GM12874 (cell line): ENCODE data around the gene DUSP23.

Experiments used
- TF ChIP-seq, protein P1 (sequence below): IDR thresholded peaks from 2 replicates; pipeline ENCODE4 v1.5.1; 2011; ENCODE audit warnings: low read depth, mild to moderate bottlenecking, control low read depth, low read length, moderate library complexity; ENCODE audit not compliant: insufficient read depth

The DUSP23 gene

DNA sequence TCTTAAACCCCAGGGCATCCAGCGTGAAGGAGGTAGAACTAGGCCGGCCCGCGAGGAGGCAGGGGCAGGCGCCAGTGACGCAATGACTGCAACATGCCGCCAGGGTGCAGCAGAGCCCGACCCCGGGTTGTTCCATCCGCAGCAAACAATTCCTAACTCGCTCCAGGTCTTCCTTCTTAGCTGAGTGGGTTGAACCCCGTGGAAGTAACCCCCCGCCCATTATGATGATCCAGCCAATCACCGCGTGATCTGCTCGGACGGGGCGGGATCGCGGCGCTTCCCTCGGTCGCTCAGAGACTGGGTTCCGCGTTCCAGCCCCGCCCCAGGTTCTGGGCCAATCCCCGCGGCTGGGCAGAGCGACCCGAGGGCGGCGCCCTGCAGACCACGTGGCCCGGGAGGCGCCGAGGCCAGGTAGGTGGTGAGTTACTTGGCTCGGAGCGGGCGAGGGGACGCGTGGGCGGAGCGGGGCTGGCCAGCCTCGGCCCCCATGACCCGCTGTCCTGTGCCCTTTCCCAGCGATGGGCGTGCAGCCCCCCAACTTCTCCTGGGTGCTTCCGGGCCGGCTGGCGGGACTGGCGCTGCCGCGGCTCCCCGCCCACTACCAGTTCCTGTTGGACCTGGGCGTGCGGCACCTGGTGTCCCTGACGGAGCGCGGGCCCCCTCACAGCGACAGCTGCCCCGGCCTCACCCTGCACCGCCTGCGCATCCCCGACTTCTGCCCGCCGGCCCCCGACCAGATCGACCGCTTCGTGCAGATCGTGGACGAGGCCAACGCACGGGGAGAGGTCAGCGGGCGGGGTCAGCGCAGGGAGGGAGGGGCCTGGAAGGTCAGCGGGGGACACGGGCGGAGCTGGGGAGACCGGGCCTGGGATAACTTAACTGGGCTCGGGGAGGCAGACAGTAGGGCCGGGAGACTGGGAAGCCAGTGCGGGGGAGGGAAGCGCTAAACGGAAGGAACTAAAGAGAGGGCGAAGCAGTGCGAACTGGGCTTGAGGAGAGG is at the start of gene DUSP23:
Gene DUSP23 (plus strand): TSS at position 380 of the 1,000 bp plus-strand sequence. CDS start 139 bp downstream, at position 519.
- TF ChIP-seq, protein P1, sequence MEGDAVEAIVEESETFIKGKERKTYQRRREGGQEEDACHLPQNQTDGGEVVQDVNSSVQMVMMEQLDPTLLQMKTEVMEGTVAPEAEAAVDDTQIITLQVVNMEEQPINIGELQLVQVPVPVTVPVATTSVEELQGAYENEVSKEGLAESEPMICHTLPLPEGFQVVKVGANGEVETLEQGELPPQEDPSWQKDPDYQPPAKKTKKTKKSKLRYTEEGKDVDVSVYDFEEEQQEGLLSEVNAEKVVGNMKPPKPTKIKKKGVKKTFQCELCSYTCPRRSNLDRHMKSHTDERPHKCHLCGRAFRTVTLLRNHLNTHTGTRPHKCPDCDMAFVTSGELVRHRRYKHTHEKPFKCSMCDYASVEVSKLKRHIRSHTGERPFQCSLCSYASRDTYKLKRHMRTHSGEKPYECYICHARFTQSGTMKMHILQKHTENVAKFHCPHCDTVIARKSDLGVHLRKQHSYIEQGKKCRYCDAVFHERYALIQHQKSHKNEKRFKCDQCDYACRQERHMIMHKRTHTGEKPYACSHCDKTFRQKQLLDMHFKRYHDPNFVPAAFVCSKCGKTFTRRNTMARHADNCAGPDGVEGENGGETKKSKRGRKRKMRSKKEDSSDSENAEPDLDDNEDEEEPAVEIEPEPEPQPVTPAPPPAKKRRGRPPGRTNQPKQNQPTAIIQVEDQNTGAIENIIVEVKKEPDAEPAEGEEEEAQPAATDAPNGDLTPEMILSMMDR = peak; percentile 85

DNA sequence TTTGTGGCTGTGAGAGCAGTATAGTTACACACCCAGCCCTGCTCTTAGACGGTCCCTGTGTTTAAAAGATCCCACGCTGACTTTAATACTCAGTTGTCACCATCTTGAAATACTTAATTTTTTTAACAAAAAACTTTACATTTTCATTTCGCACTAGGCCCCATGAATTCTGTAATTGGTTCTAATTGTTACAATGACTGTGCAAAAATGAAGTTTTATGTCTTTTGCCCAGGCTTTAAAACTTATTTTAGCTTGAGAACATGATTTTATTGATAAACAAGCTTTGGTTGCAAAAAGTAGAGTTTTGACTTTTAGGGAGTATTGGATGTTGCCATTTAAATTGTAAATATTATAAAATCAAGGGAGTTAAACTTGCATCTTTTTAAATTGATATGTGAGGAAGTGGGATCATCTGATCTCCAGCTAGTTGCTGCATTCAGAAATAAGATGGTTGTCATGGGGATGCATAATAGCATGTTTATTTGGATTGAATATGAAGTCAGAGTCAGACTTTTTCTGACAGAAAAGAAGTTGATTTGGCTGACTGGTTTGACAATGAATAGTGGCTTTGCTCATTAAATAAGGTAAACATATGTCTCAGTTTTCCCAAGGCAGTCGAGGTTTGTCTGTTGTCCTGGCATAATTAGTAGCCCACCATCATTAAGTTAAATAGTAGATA is 43.4 kb upstream of the DUSP23 start:
- TF ChIP-seq, protein P1 = no peak

DNA sequence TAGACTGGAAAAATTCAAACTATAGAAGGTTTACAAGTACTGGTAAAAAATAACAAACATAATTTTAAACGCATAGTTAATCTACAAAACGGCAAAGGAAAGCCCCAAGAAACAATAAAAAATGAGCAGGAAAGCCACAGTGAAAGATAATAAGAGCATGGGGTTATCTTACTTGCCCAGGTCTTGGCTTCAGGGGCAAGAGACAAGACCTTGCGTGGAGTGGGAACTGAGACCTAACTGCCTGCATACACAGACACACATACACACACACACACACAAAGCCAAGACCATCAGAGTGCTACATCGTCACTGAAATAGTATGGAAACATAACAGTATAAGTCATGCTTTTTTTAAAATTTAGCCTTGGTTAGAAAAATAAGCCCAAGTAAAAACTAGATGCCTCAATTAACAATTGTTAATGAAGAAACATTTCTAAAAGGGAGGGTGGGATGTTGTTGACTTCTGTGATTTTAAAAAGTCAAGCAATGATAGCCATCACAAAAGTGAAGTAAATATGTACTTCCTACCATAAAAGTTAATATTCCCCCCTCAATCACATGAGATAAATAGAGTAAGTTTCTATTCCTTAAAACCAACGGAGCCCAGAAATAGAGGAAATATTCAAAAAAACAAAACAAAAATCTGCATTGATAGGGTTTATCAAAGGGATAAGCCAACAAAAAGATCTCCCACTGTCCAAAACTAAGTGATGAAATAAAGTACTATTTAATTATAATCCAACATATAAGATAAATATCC is 36.9 kb upstream of the DUSP23 start:
- TF ChIP-seq, protein P1 = no peak

DNA sequence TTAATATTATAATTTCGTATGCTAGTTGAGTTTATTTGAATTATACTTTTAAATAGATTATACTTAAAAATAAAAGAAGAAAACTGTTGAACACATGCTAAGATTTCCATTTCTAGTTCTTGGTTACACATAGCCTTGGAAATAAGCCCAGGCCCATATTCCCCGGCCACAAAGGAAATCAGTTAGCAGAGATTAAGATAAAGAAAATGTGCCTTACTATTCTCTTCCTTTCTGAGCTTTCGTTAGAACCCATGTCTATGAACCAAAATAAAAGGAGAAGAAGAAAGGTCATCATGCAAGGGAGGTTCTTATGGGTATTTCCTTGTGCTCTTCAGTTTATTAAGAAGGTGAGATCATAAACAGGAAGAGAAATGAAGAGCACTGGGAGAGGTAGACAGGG is 34.1 kb upstream of the DUSP23 start:
- TF ChIP-seq, protein P1 = no peak

DNA sequence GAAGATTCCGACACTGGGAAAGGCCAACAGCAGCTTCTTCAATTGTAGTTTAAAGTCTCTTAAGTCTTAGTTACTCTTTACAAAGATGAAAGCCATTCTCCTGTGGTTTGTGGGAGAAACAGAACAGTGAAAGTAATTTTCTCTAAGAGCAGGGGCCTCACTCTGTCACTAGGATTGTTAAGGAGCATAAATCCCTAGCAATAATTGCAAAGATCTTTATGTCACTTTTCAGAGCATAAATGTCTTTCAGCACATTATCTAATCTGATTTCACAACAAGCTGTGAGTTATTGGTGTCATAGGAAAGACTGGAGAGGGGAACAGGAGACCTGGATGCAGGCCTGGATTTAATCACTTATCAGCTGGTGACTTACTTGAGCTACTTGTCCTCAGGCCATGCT is 32.4 kb upstream of the DUSP23 start:
- TF ChIP-seq, protein P1 = no peak

DNA sequence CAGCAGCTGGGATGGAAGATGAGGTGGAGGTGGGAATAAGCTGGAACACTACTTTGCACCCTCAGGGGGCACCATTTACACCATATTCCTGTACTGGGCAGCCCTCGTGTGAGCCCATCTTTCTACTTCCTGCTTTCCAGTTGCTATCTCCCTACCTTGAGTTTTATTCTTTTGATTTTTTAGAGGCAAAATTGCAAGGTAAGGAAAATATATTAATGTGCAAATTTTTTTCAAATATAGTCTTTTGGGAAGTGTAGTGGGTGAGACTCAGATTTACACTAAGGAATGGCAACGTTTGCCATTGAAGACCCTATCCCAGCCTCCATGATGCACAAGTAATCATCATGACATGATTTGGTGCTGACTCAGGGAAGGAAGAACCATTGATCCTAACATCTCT is 31.1 kb upstream of the DUSP23 start:
- TF ChIP-seq, protein P1 = no peak

DNA sequence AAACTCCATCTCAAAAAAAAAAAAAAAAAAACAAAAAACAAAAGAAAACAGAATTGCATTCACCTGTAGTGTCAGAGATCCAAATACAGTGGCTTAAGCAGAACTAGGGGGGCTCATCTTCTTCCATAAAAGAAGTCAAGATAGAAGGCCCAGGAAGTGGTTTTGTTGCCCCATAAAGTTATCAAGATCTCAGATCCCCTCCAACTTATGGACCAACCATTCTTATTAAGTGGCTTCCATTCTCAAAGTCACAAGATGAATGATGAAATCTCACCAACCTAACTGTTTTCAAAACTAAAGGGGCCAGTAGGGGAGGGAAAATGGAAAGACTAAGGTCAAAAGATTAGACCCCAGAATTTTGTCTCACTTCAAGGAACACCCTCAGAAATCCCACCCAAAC is 30.1 kb upstream of the DUSP23 start:
- TF ChIP-seq, protein P1 = no peak
